H9 (cell line): ENCODE data around the gene IL17REL. TPM values are rescaled to one million over a fixed set of nuclear protein-coding genes. Genes with fewer than 3 reads are reported as not detected.

Experiments
- DNase-seq: peaks from one replicate; pipeline ENCODE4 v3.0.0-alpha.2; 2017
- H2AFZ ChIP-seq: one replicate; pipeline ENCODE4 v1.6.1; 2013; ENCODE audit warnings: mild to moderate bottlenecking, low read length, control low read depth, moderate library complexity
- H2AK5ac ChIP-seq: 2 replicates; pipeline ENCODE4 v1.6.1; 2013; ENCODE audit warnings: low read length, control low read depth, mixed read lengths; ENCODE audit not compliant: insufficient read length
- H2BK120ac ChIP-seq: one replicate; pipeline ENCODE4 v1.6.1; 2013; ENCODE audit warnings: low read depth, mild to moderate bottlenecking, low read length, control low read depth, inconsistent platforms; ENCODE audit not compliant: poor library complexity, severe bottlenecking
- H2BK12ac ChIP-seq: 2 replicates; pipeline ENCODE4 v1.6.1; 2013; ENCODE audit warnings: low read length, control low read depth, mixed read lengths, low read depth; ENCODE audit not compliant: insufficient read length
- H2BK15ac ChIP-seq: 2 replicates; pipeline ENCODE4 v1.6.1; 2013; ENCODE audit warnings: low read depth, low read length, control low read depth
- H2BK20ac ChIP-seq: one replicate; pipeline ENCODE4 v1.6.1; 2013; ENCODE audit warnings: low read depth, mild to moderate bottlenecking, low read length, control low read depth, inconsistent platforms; ENCODE audit not compliant: poor library complexity, severe bottlenecking
- H2BK5ac ChIP-seq: 2 replicates; pipeline ENCODE4 v1.6.1; 2013; ENCODE audit warnings: low read length, control low read depth, mixed read lengths; ENCODE audit not compliant: insufficient read length
- H3K14ac ChIP-seq: 2 replicates; pipeline ENCODE4 v1.6.1; 2013; ENCODE audit warnings: low read length, control low read depth; ENCODE audit not compliant: insufficient read depth
- H3K18ac ChIP-seq: 2 replicates; pipeline ENCODE4 v1.6.1; 2013; ENCODE audit warnings: low read depth, mild to moderate bottlenecking, mixed read lengths, low read length, control low read depth; ENCODE audit not compliant: insufficient read length
- H3K23ac ChIP-seq: 2 replicates; pipeline ENCODE4 v1.6.1; 2013; ENCODE audit warnings: low read length, control low read depth, mixed read lengths, low read depth; ENCODE audit not compliant: insufficient read length
- H3K23me2 ChIP-seq: 2 replicates; pipeline ENCODE4 v1.6.1; 2013; ENCODE audit warnings: low read depth, mild to moderate bottlenecking, mixed read lengths, low read length, control low read depth; ENCODE audit not compliant: insufficient read length, poor library complexity, severe bottlenecking
- H3K27ac ChIP-seq: 2 replicates; pipeline ENCODE4 v1.5.1; 2013; ENCODE audit warnings: low read length, control low read depth, mixed read lengths, low read depth; ENCODE audit not compliant: insufficient read length
- H3K27me3 ChIP-seq: 2 replicates; pipeline ENCODE4 v1.6.1; 2013; ENCODE audit warnings: low read length, control low read depth, inconsistent platforms; ENCODE audit not compliant: insufficient read depth
- H3K4ac ChIP-seq: 2 replicates; pipeline ENCODE4 v1.6.1; 2013; ENCODE audit warnings: low read depth, mild to moderate bottlenecking, control low read depth, inconsistent platforms, low read length, moderate library complexity
- H3K4me1 ChIP-seq: 2 replicates; pipeline ENCODE4 v1.6.1; 2013; ENCODE audit warnings: low read length, control low read depth, inconsistent platforms; ENCODE audit not compliant: insufficient read depth
- H3K4me2 ChIP-seq: 2 replicates; pipeline ENCODE4 v1.6.1; 2013; ENCODE audit warnings: low read length, control low read depth, mixed read lengths; ENCODE audit not compliant: insufficient read length, insufficient read depth
- H3K56ac ChIP-seq: 2 replicates; pipeline ENCODE4 v1.6.1; 2013; ENCODE audit warnings: low read depth, mild to moderate bottlenecking, mixed read lengths, low read length, control low read depth; ENCODE audit not compliant: insufficient read length
- H3K79me1 ChIP-seq: 2 replicates; pipeline ENCODE4 v1.6.1; 2013; ENCODE audit warnings: low read depth, mild to moderate bottlenecking, moderate library complexity, low read length, control low read depth, inconsistent platforms; ENCODE audit not compliant: insufficient read depth, poor library complexity, severe bottlenecking
- H3K79me2 ChIP-seq: 2 replicates; pipeline ENCODE4 v1.6.1; 2013; ENCODE audit warnings: low read length, control low read depth, inconsistent platforms; ENCODE audit not compliant: insufficient read depth
- H3K9ac ChIP-seq: 2 replicates; pipeline ENCODE4 v1.6.1; 2013; ENCODE audit warnings: low read length, control low read depth, mixed read lengths; ENCODE audit not compliant: insufficient read length; ENCODE audit errors: extremely low read depth
- H3K9me3 ChIP-seq: one replicate; pipeline ENCODE4 v1.6.1; 2013; ENCODE audit warnings: low read depth, low read length, inconsistent platforms; ENCODE audit not compliant: control insufficient read depth
- H3T11ph ChIP-seq: one replicate; pipeline ENCODE4 v1.6.1; 2013; ENCODE audit warnings: mild to moderate bottlenecking, low read length, control low read depth, inconsistent platforms
- H4K20me1 ChIP-seq: one replicate; pipeline ENCODE4 v1.6.1; 2013; ENCODE audit not compliant: control insufficient read depth, insufficient read length, insufficient read depth
- H4K5ac ChIP-seq: 2 replicates; pipeline ENCODE4 v1.6.1; 2013; ENCODE audit warnings: low read depth, mild to moderate bottlenecking, mixed read lengths, low read length, control low read depth; ENCODE audit not compliant: insufficient read length
- H4K8ac ChIP-seq: replicated peaks from 2 replicates; pipeline ENCODE4 v1.6.1; 2013; ENCODE audit warnings: low read length, control low read depth, mixed read lengths, low read depth; ENCODE audit not compliant: insufficient read length
- H4K91ac ChIP-seq: 2 replicates; pipeline ENCODE4 v1.6.1; 2013; ENCODE audit warnings: low read depth, mild to moderate bottlenecking, moderate library complexity, mixed read lengths, low read length, control low read depth; ENCODE audit not compliant: insufficient read length
- H3K27ac Mint-ChIP-seq, 3 experiments: 2 replicates in 2 of 3; 3 replicates in 1 of 3; pipeline ENCODE4 v1.8.0; 2020 to 2021; ENCODE audit warnings: mixed read lengths in 3 of 3, mild to moderate bottlenecking in 1 of 3, moderate library complexity in 1 of 3
- H3K27me3 Mint-ChIP-seq: 2 replicates; pipeline ENCODE4 v1.8.0; 2021; ENCODE audit warnings: low read depth, mild to moderate bottlenecking, moderate library complexity, mixed read lengths
- H3K36me3 Mint-ChIP-seq, 3 experiments: 2 replicates in 2 of 3; 3 replicates in 1 of 3; pipeline ENCODE4 v1.8.0; 2020 to 2021; ENCODE audit warnings: low read depth in 3 of 3, mixed read lengths in 3 of 3; ENCODE audit not compliant: insufficient read depth in 1 of 3
- H3K4me1 Mint-ChIP-seq, 2 experiments: 2 replicates each; pipeline ENCODE4 v1.8.0; 2020; ENCODE audit warnings: mixed read lengths in 2 of 2
- H3K4me3 Mint-ChIP-seq, 2 experiments: 2 replicates in 1 of 2; 3 replicates in 1 of 2; pipeline ENCODE4 v1.8.0; 2020 to 2021; ENCODE audit warnings: mild to moderate bottlenecking in 2 of 2, mixed read lengths in 2 of 2, moderate library complexity in 1 of 2
- H3K9me3 Mint-ChIP-seq, 2 experiments: 2 replicates in 1 of 2; 3 replicates in 1 of 2; pipeline ENCODE4 v1.8.0; 2020; ENCODE audit warnings: mild to moderate bottlenecking in 2 of 2, mixed read lengths in 2 of 2, moderate library complexity in 1 of 2
- WGBS: extraction: QIAGEN DNeasy Blood & Tissue Kit; methylation state at CpG from one replicate; pipeline ENCODE4 v1.1.7; 2013; ENCODE audit warnings: missing lambda C conversion rate, low lambda C conversion rate, mixed read lengths; ENCODE audit not compliant: insufficient read length; ENCODE audit errors: extremely low coverage; 5-methylcytosine and 5-hydroxymethylcytosine counted together
- total RNA-seq: library from RNA; stranded (reverse); gene quantifications from 2 replicates; pipeline ENCODE4 v1.2.1, GENCODE V29; 2021
- TF ChIP-seq, protein P1 (sequence below): fragments of 200-600 bp; sonication (generic); conservative IDR thresholded peaks from 3 replicates; pipeline ENCODE4 v1.8.0; 2021; ENCODE audit warnings: antibody characterized with exemption, mild to moderate bottlenecking

Gene IL17REL
- total RNA-seq, 1 experiment from 2014 or later = 0.20 TPM

DNA sequence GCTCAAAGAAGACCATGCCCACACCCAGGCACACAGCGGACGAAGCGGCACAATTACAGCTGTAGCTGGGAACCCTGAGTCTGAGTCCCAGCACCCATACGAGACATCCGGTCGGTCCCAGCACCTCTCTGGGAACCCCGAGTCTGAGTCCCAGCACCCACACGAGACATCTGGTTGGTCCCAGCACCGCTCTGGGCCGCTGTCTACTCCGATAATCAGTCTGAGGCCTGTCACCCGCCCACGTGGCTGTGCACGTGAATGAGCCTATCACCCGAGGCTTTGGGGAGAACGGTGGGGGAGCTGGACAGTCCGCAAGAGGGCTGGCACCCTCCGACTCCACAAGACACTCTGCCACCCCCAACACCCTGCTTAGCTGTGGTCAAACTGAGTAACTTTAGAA, 39.4 kb upstream of the IL17REL start:
- TF ChIP-seq, protein P1, sequence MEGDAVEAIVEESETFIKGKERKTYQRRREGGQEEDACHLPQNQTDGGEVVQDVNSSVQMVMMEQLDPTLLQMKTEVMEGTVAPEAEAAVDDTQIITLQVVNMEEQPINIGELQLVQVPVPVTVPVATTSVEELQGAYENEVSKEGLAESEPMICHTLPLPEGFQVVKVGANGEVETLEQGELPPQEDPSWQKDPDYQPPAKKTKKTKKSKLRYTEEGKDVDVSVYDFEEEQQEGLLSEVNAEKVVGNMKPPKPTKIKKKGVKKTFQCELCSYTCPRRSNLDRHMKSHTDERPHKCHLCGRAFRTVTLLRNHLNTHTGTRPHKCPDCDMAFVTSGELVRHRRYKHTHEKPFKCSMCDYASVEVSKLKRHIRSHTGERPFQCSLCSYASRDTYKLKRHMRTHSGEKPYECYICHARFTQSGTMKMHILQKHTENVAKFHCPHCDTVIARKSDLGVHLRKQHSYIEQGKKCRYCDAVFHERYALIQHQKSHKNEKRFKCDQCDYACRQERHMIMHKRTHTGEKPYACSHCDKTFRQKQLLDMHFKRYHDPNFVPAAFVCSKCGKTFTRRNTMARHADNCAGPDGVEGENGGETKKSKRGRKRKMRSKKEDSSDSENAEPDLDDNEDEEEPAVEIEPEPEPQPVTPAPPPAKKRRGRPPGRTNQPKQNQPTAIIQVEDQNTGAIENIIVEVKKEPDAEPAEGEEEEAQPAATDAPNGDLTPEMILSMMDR = no peak
- H3K27me3 ChIP-seq = no peaks in the 10 kb centered on the region
- no peaks in the 10 kb centered on the region for H3K9me3 ChIP-seq
- Mint-ChIP-seq H3K36me3 (no peaks in the 10 kb centered on the region; a peak in 1 of 7 replicates), H3K4me1 (no peaks in the 10 kb centered on the region), H3K27ac (no peak overlapping the region), H3K27me3 (peaks cover 33% of the 10 kb centered on the region), H3K9me3 (peaks cover 5 to 9% of the 10 kb centered on the region in 2 experiments; a peak in 3 of 5 replicates), H3K4me3 (no peak overlapping the region)
- H2BK20ac ChIP-seq = no peak overlapping the region
- no peak overlapping the region for H4K5ac ChIP-seq
- no peak overlapping the region for H3T11ph ChIP-seq
- H3K4me1 ChIP-seq = no peaks in the 10 kb centered on the region
- no peak overlapping the region for H3K23ac ChIP-seq
- no peak overlapping the region for H3K18ac ChIP-seq
- no peak overlapping the region for H3K9ac ChIP-seq
- H2AFZ ChIP-seq = no peak overlapping the region
- no peak overlapping the region for H4K91ac ChIP-seq
- no peak overlapping the region for H2BK5ac ChIP-seq
- no peak overlapping the region for H2BK12ac ChIP-seq
- H2BK15ac ChIP-seq = no peak overlapping the region
- no peaks in the 10 kb centered on the region for H3K79me1 ChIP-seq
- no peaks in the 10 kb centered on the region for H4K20me1 ChIP-seq
- H3K27ac ChIP-seq = no peak overlapping the region
- H4K8ac ChIP-seq = no peak overlapping the region
- DNase-seq = no peak
- no peak overlapping the region for H2AK5ac ChIP-seq
- no peak overlapping the region for H3K56ac ChIP-seq
- H3K14ac ChIP-seq = no peak overlapping the region
- no peaks in the 10 kb centered on the region for H3K23me2 ChIP-seq
- H3K4ac ChIP-seq = no peak overlapping the region
- no CpG with 5 or more reads among the region's 18 CpGs for WGBS
- no peak overlapping the region for H2BK120ac ChIP-seq
- no peak overlapping the region for H3K4me2 ChIP-seq
- no peaks in the 10 kb centered on the region for H3K79me2 ChIP-seq
